CMK (cell line): ENCODE data around the gene LYPLA2.
A peak's percentile ranks its signal among the peaks of the same experiment; 100 is the strongest.

Source experiments
- DNase-seq: peaks from one replicate; pipeline ENCODE4 v3.0.0-alpha.2; 2010; ENCODE audit warnings: low read depth

LYPLA2 gene

DNA sequence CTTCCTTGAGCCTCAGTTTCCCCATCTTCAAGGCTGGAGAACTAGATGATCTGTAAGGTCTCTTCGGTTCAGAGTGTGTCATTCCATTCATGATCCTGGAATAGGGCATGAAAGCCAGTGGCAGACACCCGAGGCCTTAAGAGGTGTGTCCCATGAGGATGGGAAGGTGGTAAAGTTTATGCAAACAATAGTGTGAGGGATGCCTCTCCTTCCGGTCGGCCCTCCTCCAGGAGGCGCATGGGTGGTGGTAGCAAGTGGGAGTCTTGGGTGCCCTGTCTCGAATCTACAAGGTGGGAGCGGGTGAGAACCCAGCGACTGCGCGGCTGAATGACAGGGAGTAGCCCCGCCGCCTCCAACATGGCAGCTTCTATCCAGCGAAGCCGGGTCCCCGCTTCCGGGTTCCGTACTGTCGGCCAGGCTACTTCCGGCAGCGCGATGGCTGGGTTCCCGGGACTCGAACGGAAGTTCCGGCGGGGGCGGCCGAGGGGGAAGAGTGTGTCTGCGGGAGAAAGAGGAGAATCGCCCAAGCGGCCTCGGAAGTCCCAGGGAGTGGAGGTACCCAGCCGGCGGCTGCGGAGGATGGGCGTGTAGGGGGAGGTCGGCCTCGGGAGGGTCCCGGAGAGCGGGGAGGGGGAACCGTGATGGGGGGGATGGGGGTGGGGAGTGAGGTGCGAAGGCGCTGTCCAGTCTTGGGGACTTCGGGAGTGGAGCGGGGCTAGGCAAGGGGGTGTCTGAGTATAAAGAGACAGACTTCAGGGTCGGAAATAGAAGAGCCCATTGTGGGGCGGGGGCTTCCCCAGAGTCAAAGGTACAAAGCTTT, at the start of gene LYPLA2:
LYPLA2 (plus strand) TSS at position 450 of the 820 bp plus-strand sequence. CDS start 1,538 bp downstream, outside the sequence.
- peak; percentile 88 for DNase-seq

DNA sequence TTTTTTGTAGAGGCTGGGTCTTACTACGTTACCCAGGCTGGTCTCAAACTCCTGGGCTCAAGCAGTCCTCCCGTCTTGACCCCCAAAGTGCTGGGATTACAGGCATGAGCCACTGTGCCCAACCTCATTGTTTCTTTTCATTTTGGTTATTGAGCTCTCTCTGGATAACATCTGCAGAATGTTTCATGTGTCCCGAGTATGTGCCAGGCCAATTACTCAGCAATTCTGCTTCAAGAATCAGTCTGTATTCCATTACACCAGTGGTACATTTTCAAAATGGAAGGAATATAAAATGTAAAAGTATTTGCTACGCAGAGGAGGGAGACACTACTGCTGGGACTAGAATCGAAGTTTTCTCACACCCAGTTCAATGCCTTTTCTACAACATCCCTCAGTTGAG, 49.3 kb upstream of the LYPLA2 start:
- DNase-seq = no peak

DNA sequence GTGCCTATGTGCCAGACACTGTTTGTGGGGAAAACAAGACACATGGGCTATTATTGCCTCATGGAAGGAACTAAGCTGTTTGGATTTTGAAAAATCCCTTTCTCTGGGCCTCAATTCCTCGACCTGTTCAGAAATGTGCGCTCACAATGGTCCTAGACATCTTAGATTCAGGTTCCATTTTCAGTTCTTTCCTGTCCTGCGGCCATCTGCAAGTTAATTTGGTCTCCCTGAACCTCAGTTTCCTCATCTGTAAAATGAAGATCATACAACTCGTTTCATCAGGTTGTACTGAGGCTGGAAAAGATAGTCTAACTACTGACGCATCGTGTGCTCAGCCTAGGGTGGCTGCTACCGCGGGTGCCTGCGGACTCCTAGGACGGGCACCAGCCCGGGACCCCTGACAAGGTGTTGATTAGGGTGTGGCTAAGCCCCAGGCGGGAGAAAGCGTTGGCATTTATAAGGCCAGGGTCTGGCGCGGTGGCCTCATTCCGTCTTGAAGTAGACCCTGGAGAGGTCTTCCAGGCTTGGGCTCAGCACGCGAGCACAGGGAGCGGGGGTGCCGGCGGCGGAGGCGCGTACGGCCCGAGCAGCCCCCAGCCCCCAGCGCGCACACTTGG, 48.2 kb upstream of the LYPLA2 start:
- no peak for DNase-seq

DNA sequence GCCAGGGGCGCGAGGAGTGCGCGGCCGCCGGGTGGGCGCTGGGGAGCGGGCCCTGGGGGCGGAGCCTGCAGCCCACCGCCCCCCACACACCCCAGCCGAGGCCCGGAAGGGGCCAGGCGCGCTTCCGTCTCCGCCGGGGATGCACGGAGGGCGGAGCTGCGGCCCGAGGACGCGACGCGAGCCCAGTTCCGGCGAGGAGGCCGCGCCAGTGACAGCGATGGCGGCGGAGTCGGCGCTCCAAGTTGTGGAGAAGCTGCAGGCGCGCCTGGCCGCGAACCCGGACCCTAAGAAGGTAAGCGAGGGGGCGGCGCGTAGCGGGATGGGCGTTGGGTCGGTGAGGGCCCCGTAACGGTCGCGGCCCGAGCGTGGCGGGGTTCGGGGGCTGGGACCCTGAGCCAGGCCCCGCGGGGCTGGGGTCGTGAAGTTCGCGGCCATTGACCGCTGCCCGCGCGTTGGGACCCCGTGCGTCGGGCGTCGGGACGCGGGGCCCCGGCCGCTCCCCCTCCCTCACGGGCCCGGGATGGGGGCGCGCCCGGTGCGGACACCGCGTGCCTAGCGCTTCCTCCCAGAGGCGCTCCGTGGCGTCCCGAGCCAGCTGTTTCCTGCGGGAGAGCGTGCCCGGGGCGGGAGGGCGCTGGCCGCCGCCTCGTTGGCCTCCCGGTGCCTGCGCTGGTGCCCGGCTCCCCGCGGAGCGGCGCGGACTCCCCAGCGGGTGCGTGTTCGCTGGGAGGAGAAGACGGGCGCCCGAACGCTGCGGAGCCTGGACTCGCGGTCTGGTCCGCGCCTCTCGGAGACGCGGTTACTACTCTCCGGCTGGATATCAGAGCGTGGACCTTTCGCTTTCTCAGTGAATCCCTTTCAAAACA, 47.4 kb upstream of the LYPLA2 start, which contains the start of gene ELOA:
ELOA (plus strand) TSS at position 185 of the 866 bp plus-strand sequence; CDS start at position 218, 33 bp downstream.
- DNase-seq = peak; percentile 82

DNA sequence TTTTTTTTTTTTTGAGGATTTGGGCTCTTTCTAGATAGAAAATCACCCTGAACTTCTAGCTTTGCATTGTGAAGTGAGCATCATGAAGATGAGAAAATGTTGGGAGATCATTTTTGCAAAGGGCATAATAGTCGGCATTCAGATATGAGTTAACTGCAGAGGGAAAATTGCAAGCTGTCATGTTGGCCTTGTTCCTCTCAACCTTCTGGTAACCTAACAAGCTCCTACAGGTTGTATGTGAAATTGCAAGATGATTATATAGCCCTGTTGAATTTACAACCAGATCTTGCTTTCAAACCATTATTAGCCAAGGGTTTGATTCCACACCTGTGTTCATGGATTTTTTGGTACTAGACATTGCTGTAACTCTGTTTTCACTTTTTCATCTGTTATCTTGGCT, 45.4 kb upstream of the LYPLA2 start:
- no peak for DNase-seq

DNA sequence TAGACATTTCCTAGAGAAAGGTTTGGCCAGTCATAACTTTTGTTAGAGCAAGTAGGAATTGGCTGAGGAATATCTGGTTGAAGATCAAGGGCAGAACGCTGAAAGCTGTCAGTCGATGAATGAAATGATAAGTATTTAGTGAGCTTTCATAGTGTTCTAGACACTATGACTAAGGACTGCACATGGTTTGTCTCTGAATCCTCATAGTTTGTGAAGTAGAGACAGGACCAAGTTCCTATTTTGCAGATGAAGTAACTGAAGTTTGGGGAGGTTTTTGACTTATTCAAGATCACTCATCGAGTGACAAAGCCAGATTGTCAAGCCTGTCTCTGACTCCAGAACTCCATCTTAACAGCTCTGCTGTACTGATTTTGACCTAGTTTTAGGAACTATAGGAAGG, 42.9 kb upstream of the LYPLA2 start:
- no peak for DNase-seq

DNA sequence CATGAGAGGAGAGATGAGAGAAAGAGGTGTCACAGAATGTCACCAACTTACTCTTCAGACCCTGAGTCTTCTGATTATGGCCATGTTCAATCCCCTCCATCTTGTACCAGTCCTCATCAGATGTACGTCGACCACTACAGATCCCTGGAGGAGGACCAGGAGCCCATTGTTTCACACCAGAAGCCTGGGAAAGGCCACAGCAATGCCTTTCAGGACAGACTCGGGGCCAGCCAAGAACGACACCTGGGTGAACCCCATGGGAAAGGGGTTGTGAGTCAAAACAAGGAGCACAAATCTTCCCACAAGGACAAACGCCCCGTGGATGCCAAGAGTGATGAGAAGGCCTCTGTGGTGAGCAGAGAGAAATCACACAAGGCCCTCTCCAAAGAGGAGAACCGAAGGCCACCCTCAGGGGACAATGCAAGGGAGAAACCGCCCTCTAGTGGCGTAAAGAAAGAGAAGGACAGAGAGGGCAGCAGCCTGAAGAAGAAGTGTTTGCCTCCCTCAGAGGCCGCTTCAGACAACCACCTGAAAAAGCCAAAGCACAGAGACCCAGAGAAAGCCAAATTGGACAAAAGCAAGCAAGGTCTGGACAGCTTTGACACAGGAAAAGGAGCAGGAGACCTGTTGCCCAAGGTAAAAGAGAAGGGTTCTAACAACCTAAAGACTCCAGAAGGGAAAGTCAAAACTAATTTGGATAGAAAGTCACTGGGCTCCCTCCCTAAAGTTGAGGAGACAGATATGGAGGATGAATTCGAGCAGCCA, 39.7 kb upstream of the LYPLA2 start:
- no peak for DNase-seq

DNA sequence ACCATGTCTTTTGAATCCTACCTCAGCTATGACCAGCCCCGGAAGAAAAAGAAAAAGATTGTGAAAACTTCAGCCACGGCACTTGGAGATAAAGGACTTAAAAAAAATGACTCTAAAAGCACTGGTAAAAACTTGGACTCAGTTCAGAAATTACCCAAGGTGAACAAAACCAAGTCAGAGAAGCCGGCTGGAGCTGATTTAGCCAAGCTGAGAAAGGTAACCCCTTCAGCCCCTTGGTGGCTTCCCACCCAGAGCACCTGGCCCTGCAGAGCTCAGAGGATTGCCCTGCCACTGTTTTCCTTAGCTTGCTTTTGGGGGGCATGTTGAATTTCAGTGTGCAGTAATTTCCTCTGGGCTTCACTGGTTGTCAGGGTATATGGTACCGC, 39.1 kb upstream of the LYPLA2 start:
- no peak for DNase-seq

DNA sequence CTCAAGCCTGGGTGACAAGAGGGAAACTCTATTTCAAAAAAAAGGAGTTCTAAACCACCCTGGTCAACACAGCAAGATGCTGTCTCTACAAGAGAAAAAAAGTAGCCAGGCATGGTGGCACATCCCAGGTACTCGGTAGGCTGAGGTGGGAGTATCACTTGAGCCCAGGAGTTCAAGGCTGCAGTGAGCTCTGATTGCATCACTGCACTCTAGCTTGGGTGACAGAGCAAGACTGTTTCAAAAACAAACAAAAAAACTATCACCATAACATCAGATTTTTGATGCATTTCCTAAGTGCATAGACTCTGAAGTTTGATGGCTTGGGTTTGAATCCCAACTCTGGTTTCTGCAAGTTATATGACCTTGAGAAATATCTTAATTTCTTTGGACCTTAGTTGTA, 38.0 kb upstream of the LYPLA2 start:
- DNase-seq = no peak

DNA sequence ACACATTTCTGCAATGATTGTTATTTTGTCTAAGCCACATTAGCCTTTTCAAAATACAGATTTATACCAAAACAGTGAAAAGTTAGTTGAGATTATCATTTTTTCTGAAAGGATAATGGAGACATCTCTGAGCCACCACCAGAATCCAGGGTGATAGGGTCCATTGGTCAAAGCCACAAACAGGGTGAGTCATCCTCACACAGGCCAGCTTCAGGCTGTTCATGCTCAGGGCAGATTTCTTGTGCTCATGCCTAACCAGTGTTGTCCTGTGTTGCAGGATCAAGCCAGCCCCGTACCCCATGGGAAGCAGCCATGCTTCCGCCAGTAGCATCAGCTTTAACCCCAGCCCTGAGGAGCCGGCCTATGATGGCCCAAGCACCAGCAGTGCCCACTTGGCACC, 34.3 kb upstream of the LYPLA2 start:
- no peak for DNase-seq

DNA sequence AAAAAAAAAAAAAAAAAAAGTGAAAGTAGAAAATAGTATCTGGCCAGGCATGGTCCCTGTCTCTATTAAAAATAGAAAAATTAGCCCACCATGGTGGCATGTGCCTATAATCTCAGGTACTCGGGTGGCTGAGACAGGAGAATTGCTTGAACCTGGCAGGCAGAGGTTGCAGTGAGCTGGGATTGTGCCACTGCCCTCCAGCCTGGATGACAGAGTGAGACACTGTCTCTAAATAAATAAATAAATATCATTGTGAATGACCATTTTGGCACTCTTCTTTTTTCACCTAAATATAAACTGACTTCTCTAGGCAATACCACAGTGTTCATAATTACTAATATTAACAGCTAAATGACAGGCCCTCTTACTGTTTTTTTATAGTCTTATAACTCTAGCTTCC, 33.1 kb upstream of the LYPLA2 start:
- no peak for DNase-seq

DNA sequence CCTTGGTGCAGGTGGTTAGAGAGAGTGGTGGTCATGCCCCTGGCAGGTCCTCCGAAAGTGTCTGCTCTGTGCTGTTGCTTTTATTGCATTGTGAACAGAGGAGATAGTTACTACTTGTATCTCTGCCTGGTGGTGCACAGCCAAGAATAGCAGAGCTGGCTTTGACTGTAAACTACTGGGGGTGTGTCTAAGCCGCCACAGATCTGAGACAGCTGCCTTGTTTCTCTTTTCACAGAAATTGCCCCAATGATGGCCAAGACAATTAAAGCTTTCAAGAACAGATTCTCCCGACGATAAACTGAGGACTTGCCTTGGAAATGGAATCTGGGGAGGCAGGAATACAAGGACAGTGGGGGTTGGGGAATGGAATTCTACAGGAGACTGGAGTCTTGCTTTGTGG, 31.7 kb upstream of the LYPLA2 start:
- DNase-seq = no peak

DNA sequence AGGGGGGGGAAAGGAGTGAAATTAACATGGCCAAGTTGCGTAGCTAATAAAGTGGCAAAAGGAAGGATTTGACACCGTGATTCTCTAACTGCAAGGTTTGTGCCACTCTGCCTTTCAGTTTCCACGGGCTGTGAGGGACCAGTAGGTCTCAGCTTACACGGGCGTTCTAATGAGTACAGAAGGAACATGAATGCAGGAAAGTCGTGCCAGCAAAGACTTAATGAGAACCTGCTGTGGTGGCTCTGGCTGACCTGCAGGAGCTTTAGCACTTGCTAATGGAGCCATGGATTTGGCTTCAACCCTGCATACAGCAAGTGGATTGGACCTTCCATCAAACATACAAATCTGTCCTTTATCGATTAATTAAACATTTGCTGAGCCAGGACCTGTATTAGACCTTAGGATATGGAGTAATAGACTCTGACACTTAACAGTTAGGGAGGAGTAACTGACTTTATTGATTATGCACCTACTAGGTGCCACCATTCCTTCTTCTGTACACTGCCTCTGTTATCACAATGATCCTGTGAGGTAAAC, 27.8 kb upstream of the LYPLA2 start:
- no peak for DNase-seq

DNA sequence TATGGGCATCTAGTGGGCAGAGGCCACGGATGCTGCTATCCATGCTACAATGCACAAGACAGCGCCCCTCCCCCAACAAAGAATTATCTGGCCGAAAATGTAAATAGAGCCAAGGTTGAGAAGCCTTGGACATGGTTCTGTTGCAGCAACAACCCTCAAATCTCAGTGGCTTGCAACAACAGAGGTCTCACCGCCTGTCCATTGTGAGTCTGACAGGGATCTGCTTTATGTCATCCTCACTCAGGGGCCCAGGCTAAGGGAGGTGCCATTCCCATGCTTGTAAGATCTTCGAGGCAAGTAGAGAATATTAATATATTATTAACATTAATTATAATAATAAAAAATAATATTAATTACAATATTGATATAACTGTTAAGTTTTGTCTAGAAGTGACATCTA, 22.2 kb upstream of the LYPLA2 start:
- no peak for DNase-seq

DNA sequence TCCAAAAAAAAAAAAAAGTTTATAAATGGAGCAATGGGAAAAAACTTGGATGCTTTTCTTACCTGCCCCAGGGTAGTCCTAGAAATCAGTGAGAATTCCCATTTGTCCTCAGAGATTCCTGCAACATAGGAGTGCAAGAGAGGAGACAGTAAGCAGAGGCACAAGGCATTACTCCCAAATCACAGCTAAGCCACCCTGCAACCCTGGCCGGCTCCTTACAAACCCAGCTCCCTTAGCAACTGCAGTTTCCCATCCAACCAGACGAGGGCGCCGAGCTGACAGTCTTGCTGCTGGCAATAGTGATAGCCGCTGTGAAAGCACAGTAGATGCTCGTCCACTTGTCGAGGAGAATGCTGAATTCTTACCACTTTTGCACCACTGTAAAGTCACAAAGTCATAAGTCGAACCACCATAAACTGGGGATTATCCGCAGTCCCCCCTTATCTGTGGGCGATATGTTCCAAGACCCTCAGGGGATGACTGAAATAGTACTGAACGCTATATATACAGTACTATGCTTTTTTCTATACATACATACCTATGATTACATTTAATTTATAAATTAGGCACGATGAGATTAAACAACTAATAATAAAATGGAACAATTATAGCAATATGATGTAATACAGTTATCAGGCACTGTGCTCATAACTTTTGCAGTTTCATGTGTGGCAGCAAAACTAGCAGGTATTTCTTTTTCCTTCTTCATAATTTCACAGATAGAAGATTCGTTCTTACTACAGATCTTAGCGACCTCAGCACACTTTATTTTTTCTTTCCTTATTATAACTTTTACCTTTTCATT, 18.7 kb upstream of the LYPLA2 start:
- DNase-seq = peak; percentile 80

DNA sequence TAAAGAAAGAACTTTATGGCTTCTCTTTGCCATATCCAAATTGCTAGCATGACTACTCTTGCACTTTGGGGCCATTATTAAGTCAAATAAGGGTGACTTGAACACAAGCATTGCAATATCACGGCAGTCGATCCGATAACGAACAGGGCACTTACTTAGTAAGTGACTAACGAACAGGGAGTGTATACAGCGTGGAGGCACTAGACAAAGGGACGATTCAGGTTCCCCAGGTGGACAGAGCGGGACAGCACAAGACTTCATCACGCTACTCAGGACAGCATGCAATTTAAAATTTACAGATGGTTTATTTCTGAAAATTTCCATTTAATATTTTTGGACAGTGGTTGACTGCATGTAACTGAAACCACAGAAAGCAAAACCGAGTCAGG, 18.1 kb upstream of the LYPLA2 start:
- no peak for DNase-seq

DNA sequence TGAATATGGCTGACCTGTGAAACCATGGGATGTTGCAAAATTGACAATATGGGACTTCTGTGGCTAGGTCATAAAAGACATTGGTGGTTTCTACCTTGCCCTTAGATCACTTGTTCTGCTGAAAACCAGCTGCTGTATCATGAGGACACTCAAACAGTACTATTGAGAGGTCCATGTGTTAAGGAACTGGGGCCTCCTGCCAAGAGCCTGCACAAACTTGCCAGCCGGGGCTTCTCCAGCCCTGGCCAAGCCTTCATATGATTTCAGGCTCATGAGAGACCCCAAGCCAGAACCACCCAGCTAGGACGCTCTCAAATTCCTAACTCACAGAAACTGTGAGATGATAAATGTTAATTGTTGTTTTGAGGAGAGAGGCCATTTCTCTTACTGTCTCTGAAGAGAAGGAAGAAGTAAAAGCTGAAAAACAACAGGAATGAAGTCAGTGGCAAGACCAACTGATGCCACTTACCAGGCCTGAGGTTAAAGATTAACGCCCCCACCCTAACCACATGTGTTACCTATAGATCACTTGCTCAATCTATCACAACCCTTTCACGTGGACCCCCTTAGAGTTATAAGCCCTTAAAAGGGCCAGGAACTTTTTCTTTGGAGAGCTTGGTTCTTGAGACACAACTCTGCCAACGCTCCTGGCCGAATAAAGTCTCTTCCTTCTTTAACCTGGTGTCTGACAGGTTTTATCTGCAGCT, 16.6 kb upstream of the LYPLA2 start:
- no peak for DNase-seq

DNA sequence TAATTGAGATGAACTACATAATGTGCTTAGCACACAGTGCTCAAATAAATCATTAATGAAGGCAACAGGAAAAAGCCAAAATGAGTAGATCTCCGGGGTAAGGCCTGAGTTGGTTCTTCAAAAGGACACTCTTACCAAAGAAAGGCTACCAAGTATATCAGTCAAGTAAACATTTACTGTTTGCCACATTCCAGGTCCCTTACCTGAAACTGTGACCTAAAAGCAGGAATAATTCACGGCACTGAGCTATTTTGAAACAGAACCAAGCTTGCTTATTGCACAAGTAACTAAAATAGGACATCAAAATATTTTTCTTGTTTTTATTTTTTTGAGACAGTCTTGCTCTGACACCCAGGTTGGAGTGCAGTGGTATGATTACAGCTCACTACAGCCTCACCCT, 14.7 kb upstream of the LYPLA2 start:
- no peak for DNase-seq

DNA sequence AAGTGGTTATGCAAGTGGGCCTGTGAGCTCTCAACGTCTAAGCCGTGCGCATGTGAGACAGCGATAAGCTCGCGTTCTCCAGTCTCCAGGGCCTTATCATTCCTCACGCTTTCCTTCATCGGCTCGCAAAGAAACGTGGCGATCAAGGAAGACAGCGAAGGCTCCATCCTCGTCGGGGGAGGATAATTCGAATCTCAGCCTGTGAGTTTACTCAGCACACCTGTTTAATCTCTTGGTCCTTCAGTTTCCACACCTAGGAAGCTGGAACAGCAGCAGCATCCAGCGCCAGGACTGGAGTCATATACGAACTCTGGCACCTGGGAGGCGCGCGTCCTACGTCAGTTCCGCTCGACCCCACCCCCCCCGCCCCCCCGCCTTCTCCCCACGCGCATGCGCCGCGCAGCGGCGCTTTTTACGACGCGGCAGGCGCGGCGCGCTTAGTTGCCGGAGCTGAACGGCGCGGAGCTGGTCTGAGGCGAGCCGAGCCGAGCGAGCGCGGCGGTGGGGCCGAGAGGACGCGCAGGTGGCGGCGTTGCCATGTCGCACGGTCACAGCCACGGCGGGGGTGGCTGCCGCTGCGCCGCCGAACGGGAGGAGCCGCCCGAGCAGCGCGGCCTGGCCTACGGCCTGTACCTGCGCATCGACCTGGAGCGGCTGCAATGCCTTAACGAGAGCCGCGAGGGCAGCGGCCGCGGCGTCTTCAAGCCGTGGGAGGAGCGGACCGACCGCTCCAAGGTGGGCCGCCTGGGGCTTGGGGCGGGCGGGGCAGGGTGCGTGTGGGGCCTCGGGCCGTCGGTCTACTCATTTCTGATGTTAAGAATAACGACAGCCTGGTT, 12.7 kb upstream of the LYPLA2 start, which contains the start of gene PITHD1:
PITHD1 (plus strand) TSS at position 440 of the 836 bp plus-strand sequence; CDS start at position 538, 98 bp downstream.
- DNase-seq = peak; percentile 83
